SW480 (cell line): Measurements from ENCODE around the gene RPL36.
A peak's percentile ranks its signal among the peaks of the same experiment; 100 is the strongest.

ENCODE experiments used
- DNase-seq: peaks from one replicate; pipeline ENCODE4 v3.0.0-alpha.2; 2016; ENCODE audit warnings: low spot score

Gene RPL36

DNA sequence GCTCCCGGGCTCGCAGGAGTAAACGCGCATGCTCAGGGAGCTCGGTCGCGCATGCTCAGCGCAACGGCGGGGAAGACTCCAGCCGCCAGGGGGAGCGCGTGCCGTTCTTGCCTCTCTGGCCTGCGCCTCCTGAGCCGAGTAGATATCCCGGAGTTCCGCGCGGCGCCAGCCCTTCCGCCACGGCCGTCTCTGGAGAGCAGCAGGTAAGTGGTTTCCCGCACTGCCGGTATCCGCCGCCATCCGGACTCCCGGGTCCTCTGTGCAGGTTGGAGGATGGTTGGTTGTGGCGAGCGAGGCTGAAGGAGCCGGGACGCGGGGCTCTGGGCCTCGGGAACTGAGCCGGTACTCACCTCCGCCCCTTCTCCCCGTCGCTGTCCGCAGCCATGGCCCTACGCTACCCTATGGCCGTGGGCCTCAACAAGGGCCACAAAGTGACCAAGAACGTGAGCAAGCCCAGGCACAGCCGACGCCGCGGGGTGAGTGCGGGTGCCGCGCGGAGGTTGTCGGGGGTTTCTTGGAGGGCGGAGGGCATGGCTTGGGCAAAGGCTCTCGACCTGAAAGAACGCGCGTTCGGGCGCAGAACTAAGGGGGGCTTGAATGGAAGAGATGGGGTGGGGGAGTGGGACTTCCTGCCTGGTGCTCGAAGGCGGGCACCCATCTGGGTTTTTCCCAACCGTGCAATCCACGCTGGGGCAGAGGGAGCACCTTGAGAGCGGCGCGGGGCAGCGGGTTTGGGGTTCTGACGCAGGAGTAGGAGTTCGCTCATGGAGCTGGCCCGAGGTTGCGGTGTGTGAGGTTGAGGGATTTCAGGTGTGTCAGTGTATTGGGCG lies at the start of gene RPL36:
Gene RPL36, plus strand, starts transcription at position 171 of the 830 bp plus-strand sequence. Its CDS starts 213 bp downstream, at position 384.
- DNase-seq: peak; percentile 88

DNA sequence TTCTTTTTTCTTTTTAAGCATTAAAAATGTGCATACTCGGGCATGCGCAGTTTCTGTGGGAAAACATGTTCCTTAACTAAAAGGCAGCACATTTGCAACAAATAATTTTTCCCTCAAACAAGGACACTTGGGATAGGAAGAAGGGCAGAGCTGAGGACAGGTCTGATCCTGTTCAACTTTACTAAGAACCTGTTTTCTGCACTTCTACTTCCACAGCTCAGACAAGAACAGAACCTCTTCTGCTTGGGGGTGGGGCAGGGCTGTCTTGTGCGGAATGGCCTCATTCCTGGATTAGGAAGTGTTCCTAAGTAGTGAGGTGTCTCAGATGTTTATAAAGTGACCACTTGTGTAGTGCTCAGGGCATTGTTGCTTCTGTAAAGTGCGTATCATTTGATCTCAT lies 48.9 kb upstream of the RPL36 start:
- DNase-seq: no peak

DNA sequence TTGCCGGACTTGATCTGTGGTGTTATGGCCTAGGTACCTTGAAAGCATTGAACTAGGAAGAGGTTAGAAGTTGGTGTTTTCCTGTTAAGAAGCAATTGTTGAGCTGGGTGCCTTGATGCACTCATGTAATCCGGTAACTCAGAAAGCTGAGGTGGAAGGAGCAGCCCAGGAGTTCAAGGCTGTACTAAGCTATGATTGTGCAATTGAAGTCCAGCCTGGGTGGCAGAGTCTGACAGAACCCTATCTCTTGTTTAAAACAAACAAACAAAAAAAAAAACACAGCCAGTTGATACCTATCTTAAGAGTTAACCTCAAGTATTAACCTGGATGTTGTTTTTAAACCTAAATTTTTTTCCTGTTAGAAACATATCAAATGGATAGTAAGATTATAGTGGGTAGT lies 47.9 kb upstream of the RPL36 start:
- DNase-seq: no peak

DNA sequence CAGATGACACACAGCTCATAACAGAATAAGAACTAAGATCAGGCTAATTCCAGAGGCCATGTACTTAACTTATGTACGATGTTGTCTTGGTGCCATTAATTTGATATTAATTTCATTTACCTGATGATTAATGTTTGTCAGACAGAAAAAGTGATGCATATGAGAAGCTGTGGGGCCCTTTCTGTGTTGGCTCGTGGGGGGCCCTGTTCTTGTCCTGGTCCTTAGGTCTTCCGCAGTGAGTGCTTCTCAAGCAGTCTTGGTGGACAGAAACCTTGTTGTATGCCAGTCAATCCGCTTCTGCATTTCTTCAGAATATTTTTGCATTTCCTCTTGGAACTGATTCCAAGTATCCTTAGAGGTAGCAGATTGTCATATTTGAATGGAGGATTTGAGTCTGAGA lies 47.0 kb upstream of the RPL36 start:
- no peak for DNase-seq

DNA sequence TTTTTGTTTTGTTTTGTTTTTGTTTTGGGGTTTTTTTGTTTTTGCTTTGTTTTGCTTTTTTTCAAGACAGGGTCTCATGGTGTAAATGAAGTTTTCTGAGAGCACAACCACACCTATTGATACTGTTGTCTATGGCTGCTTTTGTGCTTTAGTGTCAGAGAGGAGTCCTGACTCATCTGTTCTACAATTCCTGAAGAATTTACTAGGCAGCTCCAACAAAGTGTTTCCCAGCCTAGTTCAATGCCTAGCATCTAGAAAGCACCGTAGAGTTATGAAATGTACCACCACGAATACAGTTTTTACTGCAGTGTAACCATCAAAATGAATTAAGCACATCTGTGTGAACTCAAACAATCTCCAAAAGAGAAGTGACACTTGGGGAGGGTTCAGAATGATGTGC lies 46.1 kb upstream of the RPL36 start:
- no peak for DNase-seq

DNA sequence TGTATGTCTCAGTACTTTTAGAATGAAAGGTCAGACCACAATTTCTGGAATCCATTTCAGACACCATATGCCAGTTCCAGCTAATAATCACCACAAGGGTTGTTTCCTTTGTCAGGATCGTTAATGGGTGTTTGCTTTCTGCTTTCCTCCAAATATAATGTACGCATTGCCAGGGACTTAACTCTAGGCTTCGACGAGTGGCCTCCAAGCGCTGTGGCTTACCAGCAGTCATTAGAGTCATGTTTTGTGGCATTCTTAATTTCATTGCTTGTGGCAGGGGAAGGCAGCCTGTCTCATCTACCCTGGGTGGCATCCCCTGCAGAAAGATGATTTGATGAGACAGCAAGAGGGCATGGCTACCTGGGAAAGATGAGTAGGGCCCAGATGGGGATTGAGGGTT lies 44.7 kb upstream of the RPL36 start:
- DNase-seq: no peak

DNA sequence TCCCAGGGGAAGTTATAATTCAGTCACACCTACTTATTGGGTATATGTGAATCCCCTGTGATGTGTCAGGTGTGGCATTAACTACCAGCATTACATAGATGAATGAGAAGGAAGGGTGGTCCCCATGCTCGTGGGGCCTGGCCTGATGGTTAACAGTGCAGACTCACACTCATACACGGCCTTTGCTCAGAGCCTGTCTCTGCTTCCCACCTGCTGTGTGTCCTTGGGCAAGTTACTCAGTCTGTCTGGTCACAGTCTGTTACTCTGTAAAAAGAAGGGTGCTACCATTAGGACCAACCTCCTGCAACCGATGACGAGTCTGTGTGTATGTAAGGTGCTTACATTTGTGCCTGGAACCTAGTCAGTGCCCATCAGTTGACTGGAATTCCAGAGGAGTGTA lies 43.4 kb upstream of the RPL36 start:
- no peak for DNase-seq

DNA sequence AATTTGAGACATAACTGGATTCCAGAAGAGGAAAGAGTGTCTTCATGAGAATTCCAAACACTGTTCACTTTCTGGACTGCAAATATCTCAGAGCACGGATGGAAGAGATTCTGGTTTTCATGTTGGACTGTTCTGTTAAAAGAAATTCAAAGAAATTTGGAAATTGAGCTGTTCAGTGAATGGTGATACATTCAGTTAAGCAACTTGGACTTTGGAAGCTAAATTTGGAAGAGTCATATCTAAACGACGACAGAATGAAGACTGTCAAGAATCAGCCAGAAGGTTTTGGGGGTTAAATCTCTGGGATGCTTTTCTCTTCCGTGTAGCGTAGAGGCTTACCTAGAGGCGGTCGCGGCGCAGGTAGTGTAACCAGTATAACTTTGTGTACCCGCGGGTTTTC lies 41.6 kb upstream of the RPL36 start:
- DNase-seq: no peak

DNA sequence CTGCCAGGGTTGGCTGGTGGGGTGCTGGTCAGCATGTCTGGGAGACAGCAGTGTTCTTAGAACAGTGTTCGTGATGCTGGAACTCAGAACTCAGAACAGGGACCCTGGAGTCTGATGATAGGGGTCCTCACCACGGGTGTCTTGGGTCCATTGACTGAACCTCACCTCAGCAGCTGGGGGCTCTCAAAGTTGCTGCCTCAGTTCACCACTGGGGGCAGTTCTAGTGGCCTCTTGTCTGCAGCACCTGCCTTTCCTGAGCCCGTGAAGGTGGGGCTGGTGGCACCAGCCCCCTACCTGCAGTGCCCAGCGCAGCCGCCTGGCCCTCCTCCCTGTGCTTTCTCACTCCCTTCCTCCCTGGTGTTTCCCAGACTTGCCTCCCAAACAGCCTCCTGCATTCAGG lies 38.7 kb upstream of the RPL36 start:
- no peak for DNase-seq

DNA sequence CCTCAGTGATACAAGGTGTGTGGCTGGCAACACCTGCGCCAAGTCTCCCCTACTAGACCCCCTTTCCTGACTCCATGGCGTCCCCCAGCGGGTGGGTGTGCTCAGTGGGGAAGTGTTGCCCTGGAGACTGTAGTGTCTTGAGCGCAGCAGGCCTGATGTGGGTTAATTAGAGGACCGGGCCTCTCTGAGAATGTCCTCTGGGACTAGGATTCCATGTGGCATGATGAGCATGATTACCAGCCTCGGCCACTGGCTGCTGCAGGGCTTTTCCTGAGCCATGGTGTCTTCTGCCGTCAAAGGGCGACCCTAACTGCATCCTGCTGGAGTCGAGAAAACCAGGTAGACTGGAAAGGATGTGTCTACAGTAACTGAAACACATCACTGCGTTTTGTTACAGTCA lies 37.8 kb upstream of the RPL36 start:
- no peak for DNase-seq

DNA sequence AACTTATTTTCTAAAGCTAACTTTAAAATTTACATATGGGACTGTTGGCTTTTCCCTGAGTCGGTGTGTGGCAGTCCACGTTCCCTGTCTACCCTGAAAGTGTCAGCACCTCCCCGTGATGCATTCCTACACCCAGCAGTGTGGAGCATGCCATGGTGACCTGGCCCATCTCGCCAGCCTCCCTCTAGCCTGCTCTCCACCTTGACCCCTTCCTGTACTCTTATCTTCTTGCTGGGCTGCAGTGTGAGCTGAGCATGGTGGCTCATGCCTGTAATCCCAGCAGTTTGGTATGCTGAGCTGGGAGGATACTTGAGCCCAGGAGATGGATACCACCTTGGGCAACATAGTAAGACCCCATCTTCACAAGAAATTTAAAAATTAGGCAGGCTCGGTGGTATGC lies 35.2 kb upstream of the RPL36 start:
- no peak for DNase-seq

DNA sequence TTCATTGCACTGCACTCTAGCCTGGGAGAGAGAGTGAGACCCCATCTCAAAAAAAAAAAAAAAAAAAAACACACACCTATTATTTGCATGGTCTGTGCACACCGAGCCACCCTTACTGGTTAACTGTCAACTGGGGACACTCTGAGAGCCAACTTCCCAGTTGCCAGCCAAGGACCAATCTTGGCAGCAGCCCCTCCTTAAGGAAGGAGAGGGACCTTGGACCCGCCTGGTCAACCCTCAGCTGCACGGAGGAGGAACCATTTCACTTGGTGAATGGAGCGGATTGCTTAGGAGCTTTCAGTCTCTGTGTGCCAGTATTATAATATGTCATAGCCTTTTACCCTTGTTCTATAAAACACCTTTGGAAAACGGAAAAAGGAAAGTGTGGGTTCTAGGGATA lies 34.7 kb upstream of the RPL36 start:
- DNase-seq: no peak

DNA sequence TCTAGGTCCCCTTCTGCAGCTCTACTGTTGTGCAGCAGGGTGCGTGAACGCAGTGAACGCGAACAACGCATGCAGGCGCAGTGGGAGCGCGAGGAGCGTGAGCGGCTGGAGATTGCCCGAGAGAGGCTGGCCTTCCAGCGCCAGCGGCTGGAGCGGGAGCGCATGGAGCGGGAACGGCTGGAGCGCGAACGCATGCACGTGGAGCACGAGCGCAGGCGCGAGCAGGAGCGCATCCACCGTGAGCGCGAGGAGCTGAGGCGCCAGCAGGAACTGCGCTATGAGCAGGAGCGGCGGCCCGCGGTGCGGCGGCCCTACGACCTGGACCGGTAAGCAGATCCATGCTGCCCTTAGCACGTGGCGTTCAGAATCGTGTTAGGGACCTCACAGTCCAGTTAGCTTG lies 28.6 kb upstream of the RPL36 start:
- no peak for DNase-seq

DNA sequence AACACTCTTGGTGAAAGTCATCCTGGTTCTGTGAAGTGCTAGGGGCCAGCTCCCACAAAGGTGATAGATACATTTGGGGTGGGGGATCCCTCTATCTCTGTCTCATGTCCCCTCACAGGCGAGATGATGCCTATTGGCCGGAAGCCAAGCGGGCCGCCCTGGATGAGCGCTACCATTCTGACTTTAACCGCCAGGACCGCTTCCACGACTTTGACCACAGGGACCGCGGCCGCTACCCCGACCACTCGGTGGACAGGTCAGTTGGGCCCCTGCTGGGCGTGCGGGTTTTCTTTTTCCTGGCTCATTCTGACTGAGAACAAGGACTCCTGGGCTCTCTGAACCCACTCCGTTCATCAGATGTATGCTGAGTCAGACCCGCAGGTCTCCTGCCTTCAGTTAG lies 26.2 kb upstream of the RPL36 start:
- DNase-seq: no peak

DNA sequence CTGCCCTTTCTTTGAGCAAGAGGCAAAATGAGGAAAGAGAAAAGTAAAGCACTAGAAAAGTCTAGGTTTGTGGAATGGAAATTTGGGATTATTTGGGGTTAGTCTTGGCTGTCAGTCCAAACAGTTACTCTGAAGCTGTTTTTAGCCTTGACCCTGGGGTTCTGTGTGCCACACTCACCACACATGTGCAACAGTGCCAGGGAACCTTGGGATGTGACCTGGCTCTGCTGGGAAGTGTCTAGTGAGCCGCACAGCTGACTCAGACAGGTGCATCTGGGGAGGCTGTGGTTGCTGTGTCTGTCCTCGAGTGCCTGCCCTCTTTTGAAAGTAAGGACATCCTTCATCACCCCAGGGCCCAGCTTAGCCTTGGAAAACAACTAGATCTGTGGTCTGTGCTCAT lies 25.6 kb upstream of the RPL36 start:
- no peak for DNase-seq

DNA sequence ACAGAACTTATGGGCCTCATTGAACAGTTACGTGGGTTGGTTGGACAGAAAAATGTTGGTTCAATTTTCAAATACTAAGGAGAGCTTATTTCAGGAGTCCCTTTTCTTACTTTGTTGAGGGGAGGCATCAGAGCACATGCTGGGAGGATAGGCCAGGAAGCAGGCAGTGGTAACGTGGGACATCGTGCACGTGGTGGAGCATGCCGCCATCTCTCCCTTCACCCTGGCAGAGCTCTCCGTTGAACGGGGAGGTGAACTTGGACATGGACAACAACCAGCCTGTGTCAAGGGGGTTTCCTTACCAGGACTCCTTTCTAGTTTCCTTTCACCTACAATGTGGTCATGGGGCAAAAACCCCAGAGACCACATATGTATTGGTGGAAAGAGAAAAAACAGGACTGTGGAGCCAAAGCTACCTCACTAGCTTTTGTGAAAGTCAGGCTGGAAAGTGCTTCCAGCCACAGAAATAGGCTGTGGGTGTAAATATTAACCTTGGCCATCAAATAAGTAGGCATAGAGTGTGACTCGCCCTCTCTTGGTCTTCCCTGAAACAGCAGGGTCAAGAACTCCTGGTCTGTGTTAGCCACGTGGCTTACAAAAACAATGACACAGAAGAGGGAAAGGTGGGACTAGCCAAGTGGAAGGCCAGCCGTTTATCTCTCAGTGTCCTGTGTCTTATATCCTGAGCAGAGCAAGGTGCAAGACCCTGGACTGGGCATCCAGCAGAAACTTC lies 24.1 kb upstream of the RPL36 start:
- peak; percentile 20 for DNase-seq

DNA sequence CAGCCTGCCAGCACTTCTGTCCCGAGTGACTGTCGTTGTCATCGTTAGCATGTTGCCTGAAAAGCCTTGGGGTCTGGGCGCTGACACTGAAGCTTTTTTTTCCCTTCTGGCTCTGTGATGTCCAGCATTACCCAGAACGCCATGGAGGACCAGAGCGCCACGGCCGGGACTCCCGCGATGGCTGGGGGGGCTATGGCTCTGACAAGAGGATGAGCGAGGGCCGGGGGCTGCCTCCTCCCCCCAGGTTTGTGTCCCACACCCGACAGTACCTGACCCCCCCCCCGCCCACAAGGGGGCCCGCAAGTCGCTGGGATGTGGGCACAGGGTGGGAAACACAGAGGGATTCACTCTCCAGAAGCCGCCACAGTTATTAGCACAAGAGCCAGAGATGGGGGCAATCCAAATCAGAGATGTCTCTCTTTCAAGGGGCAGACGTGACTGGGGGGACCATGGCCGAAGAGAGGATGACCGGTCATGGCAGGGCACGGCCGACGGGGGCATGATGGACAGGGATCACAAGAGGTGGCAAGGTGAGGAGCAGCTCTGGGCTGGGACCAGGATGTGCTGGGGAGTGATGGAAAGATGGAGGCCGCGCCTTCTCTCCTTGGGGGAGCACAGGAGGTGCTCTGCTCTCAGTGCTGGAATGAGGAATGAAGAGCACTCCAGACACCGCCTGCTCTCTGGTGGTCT lies 23.0 kb upstream of the RPL36 start:
- DNase-seq: no peak

DNA sequence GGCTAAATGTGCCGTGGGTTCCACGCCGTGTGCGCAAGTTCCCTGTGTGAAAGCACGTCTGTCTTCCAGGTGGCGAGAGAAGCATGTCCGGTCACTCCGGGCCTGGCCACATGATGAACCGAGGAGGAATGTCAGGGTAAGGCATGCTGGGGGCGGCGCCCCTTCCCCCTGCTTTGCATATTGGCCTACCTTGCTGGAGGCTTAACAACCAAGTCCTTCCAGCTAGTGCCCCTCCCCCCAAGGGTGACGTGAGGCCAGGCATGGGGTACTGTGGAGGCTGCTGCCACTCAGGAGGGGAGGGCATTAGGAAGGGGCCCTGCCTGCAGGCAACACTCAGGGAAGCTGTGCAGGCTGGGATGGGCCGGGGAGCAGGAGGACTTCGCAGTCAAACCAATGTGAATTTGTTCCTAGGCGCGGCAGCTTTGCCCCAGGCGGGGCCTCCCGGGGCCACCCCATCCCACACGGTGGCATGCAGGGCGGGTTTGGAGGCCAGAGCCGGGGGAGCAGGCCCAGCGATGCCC lies 22.3 kb upstream of the RPL36 start:
- DNase-seq: no peak

DNA sequence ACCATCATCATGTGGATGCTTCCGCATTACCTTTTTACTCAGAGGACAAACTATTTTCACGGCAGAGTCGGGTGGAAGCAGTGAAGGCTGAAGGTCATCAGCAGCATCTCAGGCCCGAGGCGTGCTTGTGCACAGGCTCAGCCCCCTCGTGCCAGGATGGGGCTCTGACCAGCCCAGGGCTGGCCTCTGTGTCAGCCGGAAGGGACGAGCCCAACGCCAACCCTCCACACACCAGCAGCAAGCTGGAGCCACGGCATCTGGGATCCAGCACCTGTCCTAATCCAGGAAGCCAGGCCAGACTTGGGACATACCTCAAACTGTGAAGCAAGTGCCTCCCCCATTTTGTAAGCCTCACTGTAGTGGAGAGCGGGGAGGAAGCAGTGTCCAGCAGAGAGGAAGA lies 20.9 kb upstream of the RPL36 start:
- DNase-seq: no peak

DNA sequence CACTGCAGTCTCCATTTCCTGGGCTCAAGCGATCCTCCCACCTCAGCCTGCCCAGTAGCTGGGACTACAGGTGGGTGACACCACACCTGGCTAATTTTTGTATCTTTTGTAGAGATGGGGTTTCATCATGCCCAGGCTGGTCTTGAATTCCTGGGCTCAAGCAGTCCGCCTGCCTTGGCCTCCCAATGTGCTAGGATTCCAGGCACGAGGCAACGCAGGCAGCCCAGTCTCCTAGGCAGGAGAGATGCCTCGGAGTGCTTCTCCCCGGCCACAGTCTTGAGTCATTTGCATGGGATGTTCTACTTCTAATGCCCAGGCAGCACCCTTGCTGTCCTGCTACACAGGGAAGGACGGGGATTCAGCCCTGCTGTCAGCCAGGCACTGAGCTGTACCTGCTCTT lies 18.5 kb upstream of the RPL36 start:
- no peak for DNase-seq

DNA sequence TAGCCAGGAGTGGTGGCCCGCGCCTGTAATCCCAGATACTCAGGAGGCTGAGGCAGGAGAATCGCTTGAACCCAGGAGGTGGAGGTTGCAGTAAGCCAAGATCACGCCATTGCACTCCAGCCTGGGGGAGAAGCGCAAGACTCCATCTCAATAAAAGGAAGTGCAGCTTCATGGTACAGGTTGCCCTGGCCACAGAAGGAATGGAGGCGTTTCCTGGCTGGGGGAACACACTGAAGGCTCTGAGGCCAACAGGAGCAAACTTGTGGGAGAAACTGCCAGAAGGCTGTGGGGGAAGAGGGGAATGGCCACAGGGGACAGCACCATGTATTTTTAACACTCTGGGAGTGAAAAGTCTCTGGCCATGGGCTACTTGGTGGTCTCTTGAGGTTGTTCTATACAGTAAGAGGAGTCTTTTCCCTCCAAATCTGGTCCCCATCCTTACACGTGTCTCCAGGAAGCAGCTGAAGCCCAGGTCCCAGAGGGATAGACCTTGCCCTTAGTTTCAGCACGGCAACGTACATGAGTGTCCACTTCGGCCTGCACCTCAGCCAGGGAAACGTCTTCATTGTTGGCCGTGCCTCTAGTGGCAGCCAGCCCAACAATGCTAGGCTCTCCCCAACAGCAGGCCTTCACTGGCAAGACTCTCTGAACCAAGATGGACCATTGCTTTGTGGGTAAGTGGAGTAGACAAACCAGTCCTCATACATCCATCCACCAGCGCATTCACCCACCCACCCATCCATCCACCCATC lies 17.2 kb upstream of the RPL36 start:
- no peak for DNase-seq

DNA sequence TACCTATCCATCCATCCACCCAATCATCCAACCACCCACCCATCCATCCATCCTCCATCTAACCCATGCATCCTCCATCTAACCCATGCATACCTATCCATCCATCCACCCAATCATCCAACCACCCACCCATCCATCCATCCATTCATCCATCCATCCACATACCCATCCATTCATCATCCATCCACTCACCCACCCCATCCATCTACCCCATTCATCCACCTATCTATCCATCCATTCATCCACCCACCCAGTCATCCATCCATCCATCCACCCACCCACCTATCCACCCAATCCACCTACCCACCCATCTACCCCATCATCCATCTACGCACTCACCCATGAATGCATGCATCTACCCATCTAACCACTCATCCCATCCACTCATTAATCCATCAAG lies 16.3 kb upstream of the RPL36 start:
- DNase-seq: no peak
